AG09319 (cell line): ENCODE measurements around the gene BMP10.
A peak's percentile ranks its signal among the peaks of the same experiment; 100 is the strongest.
"Not testable (repeated sequence)": the region's sequence is repeated elsewhere in the genome, so short reads cannot be mapped to it uniquely, and the experiment has no call there.

Experiments
- DNase-seq: peaks from one replicate; pipeline ENCODE4 v3.0.0-alpha.2; 2010; ENCODE audit warnings: low read depth; ENCODE audit errors: extremely low read depth
- TF ChIP-seq, protein P1 (sequence below): IDR thresholded peaks from 2 replicates; pipeline ENCODE4 v1.5.1; 2011; ENCODE audit warnings: low read depth, mild to moderate bottlenecking, inconsistent platforms, low read length, moderate library complexity

The BMP10 gene

DNA sequence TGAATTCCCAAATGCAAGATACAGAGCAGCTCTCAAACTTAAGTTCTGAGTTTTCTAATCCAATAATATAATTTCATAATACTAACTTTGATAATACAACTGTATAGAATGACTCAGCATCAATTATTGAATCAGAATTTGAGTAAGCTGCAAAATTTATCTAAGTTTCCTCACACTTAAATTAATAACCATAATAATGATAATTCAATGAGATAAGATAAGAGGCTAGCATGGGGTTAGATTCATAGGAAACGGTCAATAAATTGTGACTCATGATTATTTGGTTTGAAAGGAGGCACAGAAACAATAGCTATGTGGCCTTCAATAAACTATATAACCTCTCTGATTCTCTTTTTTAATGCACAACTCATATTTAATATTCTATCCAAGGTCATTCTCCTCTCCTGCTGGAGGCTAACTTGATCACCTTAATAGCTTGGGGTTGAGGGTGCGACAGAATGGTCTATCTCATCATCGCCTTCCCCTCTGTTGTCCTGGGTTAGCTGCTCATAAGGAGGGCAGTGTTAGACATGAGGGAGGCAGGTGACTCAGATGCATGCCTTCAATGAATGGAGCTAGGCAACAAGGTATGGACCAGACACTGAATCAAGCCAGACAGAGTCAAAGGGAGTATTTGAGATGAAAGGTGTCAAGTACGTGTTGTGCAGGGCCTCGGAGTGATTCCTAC lies 36.2 kb upstream of the BMP10 start:
- TF ChIP-seq, protein P1, sequence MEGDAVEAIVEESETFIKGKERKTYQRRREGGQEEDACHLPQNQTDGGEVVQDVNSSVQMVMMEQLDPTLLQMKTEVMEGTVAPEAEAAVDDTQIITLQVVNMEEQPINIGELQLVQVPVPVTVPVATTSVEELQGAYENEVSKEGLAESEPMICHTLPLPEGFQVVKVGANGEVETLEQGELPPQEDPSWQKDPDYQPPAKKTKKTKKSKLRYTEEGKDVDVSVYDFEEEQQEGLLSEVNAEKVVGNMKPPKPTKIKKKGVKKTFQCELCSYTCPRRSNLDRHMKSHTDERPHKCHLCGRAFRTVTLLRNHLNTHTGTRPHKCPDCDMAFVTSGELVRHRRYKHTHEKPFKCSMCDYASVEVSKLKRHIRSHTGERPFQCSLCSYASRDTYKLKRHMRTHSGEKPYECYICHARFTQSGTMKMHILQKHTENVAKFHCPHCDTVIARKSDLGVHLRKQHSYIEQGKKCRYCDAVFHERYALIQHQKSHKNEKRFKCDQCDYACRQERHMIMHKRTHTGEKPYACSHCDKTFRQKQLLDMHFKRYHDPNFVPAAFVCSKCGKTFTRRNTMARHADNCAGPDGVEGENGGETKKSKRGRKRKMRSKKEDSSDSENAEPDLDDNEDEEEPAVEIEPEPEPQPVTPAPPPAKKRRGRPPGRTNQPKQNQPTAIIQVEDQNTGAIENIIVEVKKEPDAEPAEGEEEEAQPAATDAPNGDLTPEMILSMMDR: no peak
- DNase-seq: no peak

DNA sequence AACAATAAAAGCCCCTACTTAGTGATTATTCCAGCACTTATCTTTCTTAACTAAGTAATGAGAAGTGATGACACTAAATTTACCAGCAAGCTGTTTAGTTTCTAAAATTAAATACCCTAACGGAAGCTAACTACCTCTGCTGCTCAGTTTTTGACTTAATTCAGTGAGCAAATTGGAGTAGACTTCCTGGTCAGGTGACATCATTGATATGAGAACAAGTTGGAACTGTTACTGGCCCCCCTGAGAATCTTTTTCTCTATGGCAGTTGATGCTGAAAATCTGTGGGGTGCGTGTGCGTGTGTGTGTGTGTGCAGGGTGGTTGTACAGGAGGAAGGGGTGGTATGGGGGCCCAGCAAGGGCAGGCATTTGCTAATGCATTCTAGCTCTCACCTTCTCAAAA lies 35.5 kb upstream of the BMP10 start:
- TF ChIP-seq, protein P1: no peak
- no peak for DNase-seq

DNA sequence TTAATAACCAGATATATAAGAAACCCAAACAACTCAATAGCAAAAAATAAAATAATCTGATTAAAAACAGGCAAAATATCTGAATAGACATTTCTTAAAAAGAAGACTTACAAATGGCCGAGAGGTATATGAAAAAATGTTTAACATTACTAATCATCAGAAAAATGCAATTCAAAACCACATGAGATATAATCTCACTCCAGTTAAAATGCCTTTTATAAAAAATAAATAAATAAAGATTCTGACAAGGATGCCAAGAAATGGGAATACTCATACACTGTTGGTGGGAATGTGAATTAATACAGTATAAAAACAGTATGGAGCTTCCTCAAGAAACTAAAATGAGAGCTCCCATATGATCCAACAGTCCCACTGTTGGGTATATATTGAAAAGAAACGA lies 33.9 kb upstream of the BMP10 start:
- no peak for DNase-seq
- TF ChIP-seq, protein P1: no peak

DNA sequence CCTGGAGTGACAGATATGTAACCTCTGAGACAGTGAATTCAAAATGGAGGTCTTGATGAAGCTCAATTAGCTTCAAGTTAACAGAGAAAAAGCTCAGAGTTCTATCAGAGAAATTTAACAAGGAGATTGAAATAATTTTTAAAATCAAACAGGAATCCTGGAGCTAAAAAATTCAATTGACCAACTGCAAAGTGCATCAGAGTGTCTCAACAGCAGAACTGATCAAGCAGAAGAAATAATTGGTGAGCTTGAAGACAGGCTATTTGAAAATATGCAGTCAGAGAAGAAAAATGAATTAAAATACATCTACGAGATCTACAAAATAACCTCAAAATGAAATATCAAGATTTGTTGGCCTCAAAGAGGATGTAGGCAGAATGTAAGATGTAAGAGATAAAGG lies 30.4 kb upstream of the BMP10 start:
- TF ChIP-seq, protein P1: no peak
- DNase-seq: no peak

DNA sequence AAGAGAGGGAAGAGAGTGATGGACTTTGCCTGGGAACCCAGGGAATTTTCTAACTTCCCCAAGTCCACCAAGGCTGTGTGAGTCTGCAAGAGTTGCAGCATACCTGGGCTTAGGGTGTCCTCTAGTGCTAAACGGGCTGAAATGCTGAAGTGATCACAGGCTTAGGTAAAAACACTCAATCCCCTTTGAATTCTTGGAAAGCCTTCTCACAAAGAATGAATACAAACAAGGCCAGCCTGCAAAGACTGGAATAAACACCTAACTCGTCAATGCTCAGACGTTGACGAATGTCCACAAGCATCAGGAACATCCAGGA lies 30.0 kb upstream of the BMP10 start:
- DNase-seq: no peak
- TF ChIP-seq, protein P1: peak; percentile 40

DNA sequence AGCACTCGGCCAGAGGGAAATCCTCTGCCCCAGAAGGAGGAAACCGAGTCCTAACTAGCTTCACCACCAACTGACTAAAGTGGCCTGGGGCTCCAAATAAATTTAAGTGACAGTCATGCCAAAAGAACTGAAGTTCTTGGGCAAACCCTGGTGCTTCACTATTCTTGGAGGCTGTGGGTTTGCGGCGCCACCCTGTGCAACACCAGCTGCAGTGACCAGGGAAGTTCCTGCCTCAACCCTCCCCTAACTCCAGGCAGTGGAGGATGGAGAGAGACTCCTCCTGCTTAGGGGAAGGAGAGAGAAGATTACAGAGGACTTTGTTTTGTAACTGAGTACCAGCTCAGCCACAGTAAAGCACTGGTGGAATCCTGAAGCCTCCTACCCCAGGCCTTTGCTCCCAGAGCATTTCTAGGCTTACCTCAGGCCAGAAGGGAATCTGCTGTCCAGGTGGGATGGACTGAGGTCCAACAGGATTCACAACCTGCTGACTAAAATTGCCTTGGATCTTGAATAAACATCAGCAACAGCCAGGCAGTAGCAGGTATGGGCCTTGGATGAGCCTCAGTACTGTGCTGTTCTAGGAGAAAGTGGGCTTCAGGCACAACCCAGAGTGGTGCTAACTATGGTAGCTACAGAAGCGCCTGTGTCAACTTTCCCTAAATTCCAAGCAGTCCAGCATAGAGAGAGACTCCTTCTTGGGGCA lies 29.4 kb upstream of the BMP10 start:
- DNase-seq: no peak
- TF ChIP-seq, protein P1: peak; percentile 10

DNA sequence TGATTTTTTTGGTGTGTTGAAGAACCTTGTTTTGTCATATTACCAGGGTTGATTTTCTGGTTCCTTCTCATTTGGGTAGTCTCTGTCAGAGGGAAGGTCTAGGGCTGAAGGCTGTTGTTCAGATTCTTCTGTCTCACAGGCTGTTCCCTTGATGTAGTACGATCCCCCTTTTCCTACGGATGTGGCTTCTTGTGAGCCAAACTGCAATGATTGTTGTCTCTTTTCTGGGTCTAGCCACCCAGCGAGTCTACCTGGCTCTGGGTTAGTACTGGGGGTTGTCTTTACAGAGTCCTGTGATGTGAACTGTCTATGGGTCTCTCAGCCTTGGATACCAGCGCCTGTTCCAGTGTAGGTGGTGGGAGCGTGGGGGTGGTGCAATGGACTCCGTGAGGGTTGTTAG lies 24.8 kb upstream of the BMP10 start:
- DNase-seq: not testable (repeated sequence)

DNA sequence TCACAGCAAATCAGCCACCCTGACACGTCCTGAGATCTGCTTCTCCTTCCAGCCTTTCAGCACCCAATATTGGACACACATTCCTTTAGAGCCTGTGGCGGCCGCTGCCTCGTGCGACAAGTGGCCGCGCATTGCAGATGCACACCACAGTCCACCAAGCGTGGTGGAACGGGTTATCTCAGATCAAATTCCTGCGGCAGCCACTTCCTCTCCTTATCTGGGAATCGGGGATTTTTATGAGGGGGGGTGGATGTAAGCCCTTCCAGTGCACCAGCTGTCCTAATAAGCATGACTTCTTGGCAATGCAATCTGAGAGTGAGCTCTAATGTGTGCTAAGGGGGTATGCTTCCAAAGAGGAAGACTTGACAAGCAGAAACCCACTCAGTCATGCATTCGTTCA lies 18.3 kb upstream of the BMP10 start:
- TF ChIP-seq, protein P1: no peak
- DNase-seq: no peak
